ENCODE measurements around the gene ZC2HC1C. TPM values are rescaled to one million over a fixed set of nuclear protein-coding genes. Genes with fewer than 3 reads are reported as not detected.

Gene ZC2HC1C
- total and polyA plus RNA-seq, 4 donors, result 2.7 to 7.6 (median 6.2) TPM

- no peaks in the 10 kb centered on the region for H3K27me3 ChIP-seq (ENCODE audit: control insufficient read depth in 3 of 3, insufficient read depth in 3 of 3, low read length in 2 of 3)
- 85 to 94% methylated on average over 4 of the region's 4 CpGs for WGBS, 2 donors
- TF ChIP-seq CTCF (IDR thresholded peaks at IDR 0.05; ENCODE audit: control extremely low read depth, extremely low read depth), result no peak
- DNase-seq (no peak), ATAC-seq (ENCODE audit: insufficient read depth, low FRiP score) (no peak)
- peaks cover 1 to 63% (median 10%) of the 10 kb centered on the region in 5 donors for H3K4me1 ChIP-seq (ENCODE audit: control insufficient read depth in 5 of 5, insufficient read depth in 5 of 5, low read length in 5 of 5)
- H3K27ac ChIP-seq (ENCODE audit: low read depth in 1 of 2, low read length in 1 of 2), result no peak overlapping the region
- H3K9me3 ChIP-seq (ENCODE audit: control insufficient read depth in 4 of 4, insufficient read depth in 3 of 4, low read length in 3 of 4), result no peaks in the 10 kb centered on the region
- peaks cover 0 to 7% (median 1%) of the 10 kb centered on the region in 4 donors for H3K36me3 ChIP-seq (ENCODE audit: control insufficient read depth in 4 of 4, insufficient read depth in 4 of 4, low read length in 4 of 4)
- no peak overlapping the region for H3K9ac ChIP-seq (ENCODE audit: insufficient read depth in 1 of 2, low read length in 2 of 2)
- no peak overlapping the region for H3K4me3 ChIP-seq
These were observed 21.9 kb upstream of the ZC2HC1C start for GRCh38 chr14:75047506-75047905.

DNA sequence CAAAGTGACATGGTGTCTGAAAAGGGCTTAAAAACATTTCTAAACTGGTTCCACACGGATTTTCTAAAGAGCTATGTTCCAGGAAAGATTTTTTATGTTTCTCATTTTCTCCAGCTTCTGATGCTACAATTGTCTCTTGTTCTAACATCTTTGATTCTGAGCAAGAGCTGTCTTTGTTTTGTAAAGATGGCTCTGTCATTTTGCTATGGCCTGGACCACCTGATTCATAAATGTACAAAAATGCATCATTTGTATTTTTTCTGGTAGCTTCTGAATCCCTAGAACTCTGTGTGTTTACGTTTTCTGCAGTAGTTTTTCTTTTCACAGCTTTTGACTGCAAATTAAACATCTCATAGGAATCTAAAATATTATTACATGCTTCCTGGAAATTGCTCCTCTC is 21.3 kb upstream of the ZC2HC1C start:
- Histone ChIP-seq H3K27me3 (ENCODE audit: control insufficient read depth in 3 of 3, insufficient read depth in 3 of 3, low read length in 2 of 3) (no peaks in the 10 kb centered on the region), H3K4me3 (no peak overlapping the region), H3K36me3 (ENCODE audit: control insufficient read depth in 4 of 4, insufficient read depth in 4 of 4, low read length in 4 of 4) (peaks cover 0 to 7% (median under 1%) of the 10 kb centered on the region in 4 donors), H3K9ac (ENCODE audit: insufficient read depth in 1 of 2, low read length in 2 of 2) (no peak overlapping the region), H3K9me3 (ENCODE audit: control insufficient read depth in 4 of 4, insufficient read depth in 3 of 4, low read length in 3 of 4) (no peaks in the 10 kb centered on the region), H3K4me1 (ENCODE audit: control insufficient read depth in 5 of 5, insufficient read depth in 5 of 5, low read length in 5 of 5) (peaks cover 0 to 64% (median 10%) of the 10 kb centered on the region in 5 donors), H3K27ac (ENCODE audit: low read depth in 1 of 2, low read length in 1 of 2) (no peak overlapping the region)
- 86 to 91% methylated on average over 2 of the region's 2 CpGs for WGBS, 2 donors
- DNase-seq, result no peak
- no peak for TF ChIP-seq CTCF (IDR thresholded peaks at IDR 0.05; ENCODE audit: control extremely low read depth, extremely low read depth)
- no peak for ATAC-seq (ENCODE audit: insufficient read depth, low FRiP score)

- peaks cover 5 to 64% (median 10%) of the 10 kb centered on the region in 5 donors for H3K4me1 ChIP-seq (ENCODE audit: control insufficient read depth in 5 of 5, insufficient read depth in 5 of 5, low read length in 5 of 5)
- DNase-seq (no peak), ATAC-seq (ENCODE audit: insufficient read depth, low FRiP score) (no peak)
- peak overlapping the region in 1 of 2 donors; percentile 74 for H3K27ac ChIP-seq (ENCODE audit: low read depth in 1 of 2, low read length in 1 of 2)
- TF ChIP-seq CTCF (IDR thresholded peaks at IDR 0.05; ENCODE audit: control extremely low read depth, extremely low read depth), result no peak
- no peaks in the 10 kb centered on the region for H3K9me3 ChIP-seq (ENCODE audit: control insufficient read depth in 4 of 4, insufficient read depth in 3 of 4, low read length in 3 of 4)
- peaks cover 0 to 7% (median 0%) of the 10 kb centered on the region in 4 donors for H3K36me3 ChIP-seq (ENCODE audit: control insufficient read depth in 4 of 4, insufficient read depth in 4 of 4, low read length in 4 of 4)
- H3K4me3 ChIP-seq, result no peak overlapping the region
- WGBS, 2 donors, result 82 to 92% methylated on average over 5 of the region's 5 CpGs
- H3K9ac ChIP-seq (ENCODE audit: insufficient read depth in 1 of 2, low read length in 2 of 2), result no peak overlapping the region
- no peaks in the 10 kb centered on the region for H3K27me3 ChIP-seq (ENCODE audit: control insufficient read depth in 3 of 3, insufficient read depth in 3 of 3, low read length in 2 of 3)
These were observed 20.3 kb upstream of the ZC2HC1C start for GRCh38 chr14:75049136-75049535.

DNA sequence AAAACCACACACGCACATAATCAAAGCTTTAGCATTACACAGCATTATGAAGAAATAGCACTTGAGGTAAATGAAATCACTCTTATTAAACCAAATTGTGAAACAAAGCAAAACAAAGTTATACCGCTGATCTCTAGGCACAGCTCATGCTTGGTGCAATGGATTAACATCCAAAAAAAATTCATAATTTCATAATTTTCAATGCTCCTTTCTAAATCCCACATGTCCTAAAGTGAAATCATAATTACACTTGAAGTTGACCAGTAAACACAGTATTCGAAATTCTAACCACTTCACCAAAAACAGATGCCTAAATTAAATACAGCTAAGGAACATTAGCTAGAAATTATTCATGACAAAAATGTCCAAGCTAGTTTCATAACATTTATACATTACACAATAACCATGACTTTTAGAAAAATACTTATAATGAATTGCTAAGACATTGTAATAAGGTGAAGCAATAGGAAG is 19.7 kb upstream of the ZC2HC1C start:
- Histone ChIP-seq H3K36me3 (ENCODE audit: control insufficient read depth in 4 of 4, insufficient read depth in 4 of 4, low read length in 4 of 4) (peaks cover 0 to 7% (median 0%) of the 10 kb centered on the region in 4 donors), H3K27ac (ENCODE audit: low read depth in 1 of 2, low read length in 1 of 2) (no peak overlapping the region), H3K9me3 (ENCODE audit: control insufficient read depth in 4 of 4, insufficient read depth in 3 of 4, low read length in 3 of 4) (no peaks in the 10 kb centered on the region), H3K4me1 (ENCODE audit: control insufficient read depth in 5 of 5, insufficient read depth in 5 of 5, low read length in 5 of 5) (peaks cover 5 to 62% (median 10%) of the 10 kb centered on the region in 5 donors), H3K9ac (ENCODE audit: insufficient read depth in 1 of 2, low read length in 2 of 2) (no peak overlapping the region), H3K27me3 (ENCODE audit: control insufficient read depth in 3 of 3, insufficient read depth in 3 of 3, low read length in 2 of 3) (no peaks in the 10 kb centered on the region), H3K4me3 (no peak overlapping the region)
- ATAC-seq (ENCODE audit: insufficient read depth, low FRiP score), result no peak
- no peak for TF ChIP-seq CTCF (IDR thresholded peaks at IDR 0.05; ENCODE audit: control extremely low read depth, extremely low read depth)
- 39 to 48% methylated on average over 3 of the region's 3 CpGs for WGBS, 2 donors
- DNase-seq, result no peak

Measured in lung (tissue), 12 donors.